ENCODE results near the gene NIT1. TPM values are rescaled to one million over a fixed set of nuclear protein-coding genes. Genes with fewer than 3 reads are reported as not detected.

Gene NIT1
- total RNA-seq, 1 experiment from 2014 or later = 26.8 TPM

DNA sequence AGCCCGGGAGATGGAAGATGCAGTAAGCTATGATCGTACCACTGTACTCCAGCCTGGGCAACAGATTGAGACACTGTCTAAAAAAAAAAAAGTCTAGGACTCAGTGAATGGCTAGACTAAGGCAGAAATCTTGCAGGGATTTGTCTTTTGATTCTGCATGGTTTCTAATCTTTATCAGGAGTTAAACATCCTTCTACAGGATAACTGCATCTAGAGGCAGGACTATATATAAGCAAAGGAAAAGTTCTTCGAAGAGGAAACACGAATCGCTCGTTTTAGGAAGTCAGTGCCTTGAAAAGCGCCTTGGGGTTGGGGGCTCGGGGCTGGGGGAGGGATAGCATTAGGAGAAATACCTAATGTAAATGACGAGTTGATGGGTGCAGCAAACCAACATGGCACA is 35.3 kb downstream of the NIT1 start:
- DNase-seq (ENCODE audit: low spot score) = no peak

DNA sequence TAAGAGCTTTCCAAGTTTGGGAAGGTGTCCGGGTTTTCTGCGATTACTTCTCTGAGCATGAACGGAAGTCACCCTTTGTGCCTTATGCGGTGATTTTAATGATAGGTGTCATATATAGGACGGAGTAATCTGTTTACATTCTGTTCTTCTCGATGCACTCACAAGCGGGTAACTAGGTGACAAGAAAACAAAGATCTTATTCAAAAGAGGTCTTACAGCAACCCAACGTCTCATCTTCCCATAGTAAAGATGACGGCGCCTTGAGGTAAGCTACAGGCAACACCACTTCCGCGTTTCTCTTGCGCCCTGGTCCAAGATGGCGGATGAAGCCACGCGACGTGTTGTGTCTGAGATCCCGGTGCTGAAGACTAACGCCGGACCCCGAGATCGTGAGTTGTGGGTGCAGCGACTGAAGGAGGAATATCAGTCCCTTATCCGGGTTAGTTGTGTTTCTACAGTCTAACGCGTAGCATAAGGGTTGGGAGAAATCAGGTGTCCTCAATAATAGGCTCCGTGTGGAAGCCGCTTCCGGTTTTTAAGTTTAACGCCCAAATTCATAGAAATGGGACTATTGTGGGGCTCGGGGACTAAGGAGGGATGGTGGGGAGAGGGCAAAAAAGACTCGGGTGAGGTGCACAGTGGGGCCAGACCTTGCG is 35.9 kb downstream of the NIT1 start, which contains the start of gene UFC1:
Gene UFC1 (plus strand): TSS at position 297 of the 656 bp plus-strand sequence. CDS start 20 bp downstream, at position 317.
- DNase-seq (ENCODE audit: low spot score) = peak; percentile 89

DNA sequence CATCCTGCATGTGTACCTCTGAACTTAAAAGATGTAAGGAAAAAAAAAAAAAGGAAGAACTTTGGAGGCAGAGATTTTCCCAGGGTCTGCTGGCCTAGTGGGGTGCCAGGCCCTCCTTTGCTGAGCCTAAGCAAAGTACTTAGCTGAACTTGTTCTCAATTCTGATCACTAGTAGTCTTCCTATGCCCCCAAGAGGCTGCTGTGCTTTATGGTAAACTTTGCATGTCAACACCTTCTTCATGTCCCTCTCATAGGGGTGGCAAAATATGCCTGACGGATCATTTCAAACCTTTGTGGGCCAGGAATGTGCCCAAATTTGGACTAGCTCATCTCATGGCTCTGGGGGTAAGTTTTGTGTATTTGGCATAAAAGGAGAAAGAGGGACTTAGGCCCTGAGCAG is 40.0 kb downstream of the NIT1 start:
- DNase-seq (ENCODE audit: low spot score) = no peak

DNA sequence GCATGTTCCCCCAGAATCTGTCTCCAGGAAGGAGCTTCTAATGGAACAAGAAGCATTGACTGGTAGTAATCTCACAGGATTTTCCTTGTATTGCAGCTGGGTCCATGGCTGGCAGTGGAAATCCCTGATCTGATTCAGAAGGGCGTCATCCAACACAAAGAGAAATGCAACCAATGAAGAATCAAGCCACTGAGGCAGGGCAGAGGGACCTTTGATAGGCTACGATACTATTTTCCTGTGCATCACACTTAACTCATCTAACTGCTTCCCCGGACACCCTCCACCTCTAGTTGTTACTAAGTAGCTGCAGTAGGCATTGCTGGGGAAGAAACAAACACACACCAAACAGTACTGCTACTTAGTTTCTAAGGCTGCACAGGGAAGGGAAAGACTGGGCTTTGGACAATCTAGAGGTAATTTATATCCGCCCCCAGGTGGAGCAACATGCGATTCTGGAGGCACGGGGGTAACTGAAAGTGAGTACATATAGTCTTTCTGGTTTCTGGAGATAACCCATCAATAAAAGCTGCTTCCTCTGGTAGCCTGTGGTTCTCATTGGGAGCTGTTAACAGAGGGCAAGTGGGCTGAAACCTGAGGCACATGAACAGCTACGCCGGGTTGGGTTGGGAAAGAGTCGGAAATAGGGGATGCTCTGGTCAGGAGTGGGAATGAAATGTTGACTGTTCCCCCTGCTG is 40.6 kb downstream of the NIT1 start:
- no peak for DNase-seq (ENCODE audit: low spot score)

DNA sequence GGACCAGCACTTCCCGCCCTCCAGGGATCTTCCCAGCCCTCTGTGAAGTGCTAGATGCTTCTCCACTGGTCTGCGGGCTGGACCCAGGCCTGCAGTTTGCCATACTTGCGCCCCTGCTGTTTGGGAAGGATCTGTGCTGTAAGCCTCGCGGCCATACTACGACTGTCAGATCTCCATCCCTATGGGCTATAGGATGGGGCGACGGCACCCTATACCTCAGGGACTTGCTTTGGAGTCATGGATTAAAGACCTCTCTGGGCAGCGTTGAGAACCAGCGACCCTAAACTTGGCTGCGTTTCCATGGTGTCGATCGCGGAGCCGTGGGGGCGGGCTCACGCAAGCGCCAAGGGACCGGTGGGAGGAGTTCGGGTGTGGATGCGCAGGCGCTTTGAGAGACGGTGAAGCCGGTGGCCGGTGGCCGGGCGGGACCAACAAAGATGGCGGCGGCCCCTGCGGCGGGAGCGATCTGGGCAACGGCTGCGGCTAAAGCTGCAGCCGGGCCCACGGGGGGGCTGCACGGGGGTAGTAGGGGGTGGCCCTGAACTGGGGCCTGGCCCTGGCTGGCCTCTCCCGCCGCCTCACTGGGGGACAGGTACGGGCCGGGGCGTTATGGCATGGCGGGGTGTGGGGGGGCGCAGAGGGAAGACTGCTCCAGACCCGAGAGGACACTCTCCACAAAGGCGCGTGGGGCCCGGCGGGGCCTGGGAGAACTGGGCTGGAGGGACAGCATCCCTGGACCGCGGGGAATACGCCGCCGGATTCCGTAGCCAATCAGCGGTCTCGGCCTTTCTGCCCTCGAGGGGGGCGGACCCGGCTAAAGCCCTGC is 41.4 kb downstream of the NIT1 start, which contains the start of gene USP21:
Gene USP21 (plus strand): TSS at position 414 of the 826 bp plus-strand sequence. CDS start 1,141 bp downstream, outside the sequence.
- peak; percentile 81 for DNase-seq (ENCODE audit: low spot score)

DNA sequence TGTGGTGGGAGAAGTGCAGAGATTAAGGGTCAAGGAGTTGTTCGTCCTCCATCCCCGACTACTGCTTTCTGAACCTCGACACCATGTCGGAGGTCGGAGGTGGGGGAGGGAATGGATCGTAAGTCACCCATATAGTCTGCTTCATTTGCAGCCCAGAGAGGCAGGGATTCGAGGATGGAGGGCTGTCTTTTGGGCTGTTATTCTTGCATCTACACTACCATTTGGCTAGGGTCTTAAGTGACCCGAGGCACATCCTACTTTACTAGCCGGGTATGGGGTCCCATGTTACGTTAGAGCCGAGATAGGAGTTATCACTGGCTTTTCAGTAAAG is 42.0 kb downstream of the NIT1 start:
- peak; percentile 18 for DNase-seq (ENCODE audit: low spot score)

DNA sequence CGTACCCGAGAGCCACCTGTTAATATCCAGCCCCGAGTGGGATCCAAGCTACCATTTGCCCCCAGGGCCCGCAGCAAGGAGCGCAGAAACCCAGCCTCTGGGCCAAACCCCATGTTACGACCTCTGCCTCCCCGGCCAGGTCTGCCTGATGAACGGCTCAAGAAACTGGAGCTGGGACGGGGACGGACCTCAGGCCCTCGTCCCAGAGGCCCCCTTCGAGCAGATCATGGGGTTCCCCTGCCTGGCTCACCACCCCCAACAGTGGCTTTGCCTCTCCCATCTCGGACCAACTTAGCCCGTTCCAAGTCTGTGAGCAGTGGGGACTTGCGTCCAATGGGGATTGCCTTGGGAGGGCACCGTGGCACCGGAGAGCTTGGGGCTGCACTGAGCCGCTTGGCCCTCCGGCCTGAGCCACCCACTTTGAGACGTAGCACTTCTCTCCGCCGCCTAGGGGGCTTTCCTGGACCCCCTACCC is 42.8 kb downstream of the NIT1 start:
- no peak for DNase-seq (ENCODE audit: low spot score)

DNA sequence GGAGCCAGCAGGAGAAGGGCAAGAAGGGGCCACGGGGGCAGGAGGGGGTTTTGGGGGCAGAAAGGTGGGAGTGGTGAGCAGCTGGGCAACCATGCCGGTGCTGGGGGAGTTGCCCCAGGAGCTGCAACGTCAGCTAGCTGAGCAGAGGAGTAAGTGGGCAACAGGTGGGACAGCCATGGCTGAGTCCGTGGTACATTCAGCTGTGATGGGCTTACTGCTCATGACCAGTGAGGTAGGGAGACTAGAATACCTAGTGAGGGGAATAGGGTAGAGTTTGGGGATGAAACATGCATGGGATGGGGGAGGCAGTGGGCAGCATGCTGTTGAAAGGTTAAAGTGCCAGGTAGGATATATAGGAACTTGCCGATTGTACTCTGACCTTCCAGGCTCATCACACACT is 43.7 kb downstream of the NIT1 start:
- DNase-seq (ENCODE audit: low spot score) = no peak

DNA sequence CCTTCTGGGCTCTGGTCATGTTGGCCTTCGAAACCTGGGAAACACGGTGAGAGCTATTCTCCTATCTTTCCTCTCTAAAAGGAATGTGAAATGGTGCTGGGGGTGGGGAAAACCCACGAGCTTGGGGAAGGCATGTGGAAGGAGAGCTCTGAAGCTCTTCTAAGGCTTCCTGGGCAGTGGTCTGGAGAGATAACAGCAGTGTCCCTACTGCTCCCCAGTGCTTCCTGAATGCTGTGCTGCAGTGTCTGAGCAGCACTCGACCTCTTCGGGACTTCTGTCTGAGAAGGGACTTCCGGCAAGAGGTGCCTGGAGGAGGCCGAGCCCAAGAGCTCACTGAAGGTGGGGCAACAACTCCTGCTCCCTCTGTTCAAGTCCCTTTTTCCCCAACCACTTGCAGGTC is 44.1 kb downstream of the NIT1 start:
- no peak for DNase-seq (ENCODE audit: low spot score)

DNA sequence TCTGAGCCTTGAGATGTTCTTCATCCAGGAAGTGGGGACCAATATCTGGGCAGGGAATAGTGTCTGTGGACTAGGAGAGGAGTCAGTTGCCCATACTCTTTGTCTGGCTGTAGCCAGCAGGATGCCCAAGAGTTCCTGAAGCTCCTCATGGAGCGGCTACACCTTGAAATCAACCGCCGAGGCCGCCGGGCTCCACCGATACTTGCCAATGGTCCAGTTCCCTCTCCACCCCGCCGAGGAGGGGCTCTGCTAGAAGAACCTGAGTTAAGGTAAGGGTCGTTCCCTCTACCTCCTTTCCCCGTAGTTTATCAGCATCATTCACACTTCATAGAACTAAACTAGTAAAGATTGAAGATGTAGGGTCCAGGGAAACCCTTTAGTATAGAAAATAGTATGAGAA is 44.9 kb downstream of the NIT1 start:
- no peak for DNase-seq (ENCODE audit: low spot score)

DNA sequence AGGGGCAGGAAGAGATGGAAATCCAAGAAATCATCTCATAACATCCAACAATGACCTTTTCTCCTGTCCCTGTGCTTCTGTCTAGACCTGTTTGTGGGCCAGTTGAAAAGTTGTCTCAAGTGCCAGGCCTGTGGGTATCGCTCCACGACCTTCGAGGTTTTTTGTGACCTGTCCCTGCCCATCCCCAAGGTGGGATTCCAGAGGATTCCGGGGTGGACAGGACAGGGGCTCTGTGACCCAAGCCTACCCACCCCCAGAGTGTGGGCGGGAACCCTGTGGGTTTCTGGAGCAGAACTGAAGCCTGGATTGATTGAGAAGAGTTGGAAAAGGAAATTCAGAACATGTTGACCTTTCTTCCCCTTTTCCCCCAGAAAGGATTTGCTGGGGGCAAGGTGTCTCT is 45.9 kb downstream of the NIT1 start:
- no peak for DNase-seq (ENCODE audit: low spot score)

DNA sequence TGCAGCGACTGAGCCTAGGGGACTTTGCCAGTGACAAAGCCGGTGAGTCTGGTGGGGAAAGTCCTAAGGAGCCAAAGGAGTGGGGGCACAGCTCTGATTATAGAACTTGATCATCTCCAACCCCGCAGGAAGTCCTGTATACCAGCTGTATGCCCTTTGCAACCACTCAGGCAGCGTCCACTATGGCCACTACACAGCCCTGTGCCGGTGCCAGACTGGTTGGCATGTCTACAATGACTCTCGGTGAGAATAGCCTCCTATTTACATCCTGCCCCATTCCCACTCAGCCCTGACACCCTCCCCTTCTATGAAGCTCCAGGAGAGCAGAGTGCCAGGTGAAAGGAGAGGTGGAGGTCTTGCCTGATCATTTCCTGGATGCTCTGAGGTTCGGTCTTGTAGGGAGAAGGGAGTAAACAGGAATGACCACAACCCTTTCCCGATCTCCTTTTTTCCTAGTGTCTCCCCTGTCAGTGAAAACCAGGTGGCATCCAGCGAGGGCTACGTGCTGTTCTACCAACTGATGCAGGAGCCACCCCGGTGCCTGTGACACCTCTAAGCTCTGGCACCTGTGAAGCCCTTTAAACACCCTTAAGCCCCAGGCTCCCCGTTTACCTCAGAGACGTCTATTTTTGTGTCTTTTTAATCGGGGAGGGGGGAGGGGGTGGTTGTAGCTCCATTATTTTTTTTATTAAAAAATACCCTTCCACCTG is 47.2 kb downstream of the NIT1 start:
- DNase-seq (ENCODE audit: low spot score) = no peak

DNA sequence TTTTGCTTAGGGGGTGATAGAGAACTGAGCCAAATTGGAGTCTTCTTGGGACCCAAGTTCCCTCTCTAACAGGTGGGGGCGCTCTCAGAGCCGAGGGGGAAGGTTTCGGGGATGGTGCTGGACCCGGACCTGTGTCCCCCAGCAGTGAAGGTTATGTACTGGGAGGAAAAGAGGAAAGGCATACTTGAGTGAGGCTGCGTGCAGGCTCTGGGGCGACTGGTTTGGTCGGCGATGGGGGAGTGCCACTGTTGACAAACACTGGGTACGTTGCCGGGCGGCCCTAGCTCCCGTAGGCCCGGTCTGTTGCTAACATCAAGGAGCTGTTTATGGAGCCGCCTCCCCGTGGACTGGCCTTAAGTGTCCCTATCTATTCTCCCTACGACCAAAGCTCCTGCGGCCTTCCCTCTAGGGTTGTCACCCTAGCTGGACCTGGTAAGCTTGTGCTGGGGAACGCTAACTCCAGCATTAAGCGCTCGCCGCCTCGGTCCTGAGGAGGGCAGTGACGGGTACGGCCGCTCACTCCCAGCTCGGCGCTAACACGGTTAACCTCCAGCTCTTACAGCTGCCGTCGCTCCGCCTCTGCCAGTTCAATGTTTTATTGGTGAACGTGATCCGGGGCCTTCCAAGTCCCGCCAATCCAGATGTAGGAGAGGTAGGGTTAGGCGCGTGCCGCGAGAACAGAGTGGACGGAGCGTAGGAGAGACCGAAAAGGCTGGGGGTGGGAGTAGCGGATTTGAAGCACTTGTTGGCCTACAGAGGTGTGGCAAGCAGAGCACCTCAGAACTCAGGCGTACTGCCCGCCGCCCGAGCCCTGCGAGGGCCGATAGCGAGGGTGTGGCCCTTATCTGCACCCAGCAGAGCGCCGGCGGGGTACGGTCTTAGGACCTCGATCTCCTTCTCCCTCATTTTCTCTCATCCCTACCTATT is 48.1 kb downstream of the NIT1 start, which contains the start of gene PPOX:
Gene PPOX (plus strand): TSS at position 685 of the 927 bp plus-strand sequence. CDS start 422 bp downstream, outside the sequence.
- peak; percentile 99 for DNase-seq (ENCODE audit: low spot score)

DNA sequence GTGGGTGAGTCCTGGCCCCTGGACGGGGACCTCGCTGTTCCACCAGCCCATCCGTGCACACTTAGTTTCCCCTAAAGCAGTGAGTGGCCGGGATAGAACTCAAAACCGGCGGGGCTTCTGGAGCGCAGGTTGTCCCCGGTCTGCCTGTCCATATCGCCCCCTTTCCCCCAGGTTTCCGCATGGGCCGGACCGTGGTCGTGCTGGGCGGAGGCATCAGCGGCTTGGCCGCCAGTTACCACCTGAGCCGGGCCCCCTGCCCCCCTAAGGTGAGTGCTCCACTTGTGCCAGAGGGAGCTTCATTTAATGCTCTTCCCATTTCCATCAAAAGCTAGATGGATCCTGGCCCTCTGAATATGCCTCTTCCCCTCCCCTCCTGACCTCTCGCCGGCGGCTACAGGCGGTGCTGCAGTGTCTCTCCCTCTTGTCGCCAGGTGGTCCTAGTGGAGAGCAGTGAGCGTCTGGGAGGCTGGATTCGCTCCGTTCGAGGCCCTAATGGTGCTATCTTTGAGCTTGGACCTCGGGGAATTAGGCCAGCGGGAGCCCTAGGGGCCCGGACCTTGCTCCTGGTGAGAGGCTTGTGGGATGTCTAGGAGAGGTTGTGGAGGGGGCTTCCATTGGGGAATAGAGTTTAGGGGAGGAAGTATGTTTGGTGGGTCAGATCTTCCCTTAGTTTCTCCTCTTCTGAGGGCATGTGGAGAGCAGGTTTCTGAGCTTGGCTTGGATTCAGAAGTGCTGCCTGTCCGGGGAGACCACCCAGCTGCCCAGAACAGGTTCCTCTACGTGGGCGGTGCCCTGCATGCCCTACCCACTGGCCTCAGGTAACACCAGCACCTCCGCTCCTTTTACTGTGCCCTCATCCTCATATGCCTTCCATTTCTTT is 49.0 kb downstream of the NIT1 start:
- peak; percentile 22 for DNase-seq (ENCODE audit: low spot score)

DNA sequence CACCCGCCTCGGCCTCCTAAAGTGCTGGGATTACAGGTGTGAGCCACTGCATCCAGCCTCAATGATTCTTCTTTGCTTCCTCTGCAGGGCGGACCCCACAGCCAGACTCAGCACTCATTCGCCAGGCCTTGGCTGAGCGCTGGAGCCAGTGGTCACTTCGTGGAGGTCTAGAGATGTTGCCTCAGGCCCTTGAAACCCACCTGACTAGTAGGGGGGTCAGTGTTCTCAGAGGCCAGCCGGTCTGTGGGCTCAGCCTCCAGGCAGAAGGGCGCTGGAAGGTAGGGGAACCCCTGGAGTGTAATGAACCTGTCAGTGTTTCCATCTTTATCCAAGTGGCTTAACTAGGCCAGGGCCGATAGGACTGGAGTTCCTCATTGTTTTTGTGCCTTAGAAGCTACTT is 51.0 kb downstream of the NIT1 start:
- no peak for DNase-seq (ENCODE audit: low spot score)
